A204.1 (cell line): Measurements from ENCODE around the gene LDLRAD3.

Source experiments
- FAIRE-seq: peaks from 2 replicates; lab custom pipeline; 2012; peaks lifted over from hg19 to GRCh38; lab: Jason Lieb, UNC

LDLRAD3 gene

DNA sequence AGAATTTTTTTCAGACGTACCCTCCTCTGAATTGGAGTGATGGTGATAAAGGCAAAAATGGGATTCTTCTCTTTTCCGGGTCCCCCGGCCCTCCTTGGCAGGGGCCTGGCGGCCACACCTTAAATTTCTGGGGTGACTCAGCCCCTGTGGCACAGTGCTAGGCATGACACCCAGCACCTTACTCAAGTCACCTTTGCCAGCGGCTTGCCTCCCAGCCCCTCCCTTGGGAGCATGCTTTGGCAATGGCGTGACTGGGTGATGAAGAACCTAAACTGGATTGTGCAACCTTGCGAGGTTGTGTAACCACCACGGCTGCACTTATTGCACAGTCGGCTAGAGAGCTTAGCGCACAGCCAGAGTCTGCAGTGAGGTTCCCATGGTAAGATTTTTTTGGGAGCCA, 16.2 kb upstream of the LDLRAD3 start:
- FAIRE-seq = no peak

DNA sequence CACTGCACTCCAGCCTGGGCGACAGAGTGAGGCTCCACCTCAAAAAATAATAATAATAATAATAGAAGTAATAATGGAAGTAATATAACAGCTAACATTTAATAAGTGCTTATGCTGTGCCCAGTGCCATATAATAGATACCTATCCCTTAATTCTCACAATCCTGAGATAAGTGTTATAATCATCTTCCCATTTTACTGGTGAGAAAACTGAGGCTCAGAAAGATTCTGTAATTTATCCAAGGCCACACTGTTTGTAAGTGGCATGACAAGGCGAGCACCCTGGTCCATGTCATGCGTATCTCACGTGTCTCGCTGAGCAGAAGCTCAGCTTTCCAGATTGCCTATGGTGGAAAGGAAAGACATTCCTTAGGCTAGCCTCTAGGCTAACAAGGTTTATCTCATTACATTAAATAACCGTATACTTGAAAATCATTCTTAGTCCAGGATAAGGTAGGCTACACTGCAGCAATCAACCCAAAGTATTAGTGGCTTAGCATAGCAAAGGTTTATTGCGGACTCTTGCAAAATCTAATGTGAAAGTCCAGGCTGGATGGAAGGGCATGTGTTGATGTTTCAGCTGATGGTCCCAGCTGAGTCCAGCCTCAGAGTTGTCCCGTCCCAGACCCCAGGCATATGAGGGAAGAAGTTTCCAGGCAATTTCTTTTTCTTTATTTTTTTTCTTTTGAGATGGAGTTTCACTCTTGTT, 15.0 kb upstream of the LDLRAD3 start:
- no peak for FAIRE-seq

- no peak for FAIRE-seq
Observed at GRCh38 chr11:35930466-35930865, 13.4 kb upstream of the LDLRAD3 start.

GRCh38 chr11:35932121-35932520, 11.7 kb upstream of the LDLRAD3 start:
- no peak for FAIRE-seq

DNA sequence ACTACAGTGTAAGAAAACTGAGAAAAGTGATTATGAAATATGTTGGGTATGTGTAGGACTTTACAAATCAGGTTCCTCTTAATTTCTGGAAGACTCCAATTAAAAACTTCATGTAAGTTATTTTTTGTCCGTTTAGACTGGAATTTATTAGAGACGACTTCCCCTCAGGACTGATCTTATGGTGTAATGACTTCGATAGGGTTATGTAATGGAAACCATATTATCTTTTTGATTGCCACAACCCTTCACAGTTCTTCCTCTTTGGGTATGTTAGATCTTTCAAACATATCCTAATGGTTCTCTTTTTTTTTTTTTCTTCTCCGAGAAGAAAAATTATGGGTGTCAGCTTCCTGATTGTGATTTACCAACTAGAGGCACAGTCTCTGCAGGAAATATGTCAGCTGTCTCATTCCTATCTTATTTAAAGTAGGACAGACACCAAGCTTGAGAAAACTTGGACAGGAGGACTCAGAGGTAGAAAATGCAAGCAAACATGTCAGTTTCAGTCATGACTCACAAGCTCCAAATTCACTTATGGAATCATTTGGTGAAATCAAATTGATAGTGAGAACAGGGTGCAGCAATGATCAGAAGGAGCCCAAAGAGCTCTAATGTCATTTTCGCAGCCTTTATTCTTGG, 11.1 kb upstream of the LDLRAD3 start:
- FAIRE-seq = no peak

DNA sequence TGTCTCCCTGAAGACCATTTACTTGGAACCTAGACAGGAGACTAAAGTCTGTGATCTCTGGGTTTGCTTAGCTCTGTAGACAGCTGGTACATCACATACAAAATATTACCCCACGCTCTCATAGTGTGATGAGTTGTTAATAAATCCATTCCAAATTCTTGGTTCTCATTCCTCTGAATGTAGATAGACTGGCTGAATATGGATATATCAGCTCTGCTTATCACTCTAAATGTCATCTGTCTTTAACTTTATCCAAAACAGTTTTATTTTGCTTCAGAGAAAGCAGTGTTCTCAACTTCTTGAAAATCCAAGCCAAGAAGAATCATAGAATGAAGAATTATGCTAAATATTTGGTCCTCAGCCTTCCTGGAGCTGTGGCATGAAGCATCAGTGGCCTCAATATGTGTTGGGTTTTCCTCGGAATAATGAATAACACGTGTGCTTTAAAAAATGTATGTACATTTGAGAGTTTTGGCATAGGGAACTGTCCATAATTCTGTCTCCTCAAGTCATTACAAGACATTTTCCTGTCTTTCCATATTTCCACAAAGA, 10.5 kb upstream of the LDLRAD3 start:
- no peak for FAIRE-seq

GRCh38 chr11:35934271-35934670, 9.6 kb upstream of the LDLRAD3 start:
- FAIRE-seq = no peak

DNA sequence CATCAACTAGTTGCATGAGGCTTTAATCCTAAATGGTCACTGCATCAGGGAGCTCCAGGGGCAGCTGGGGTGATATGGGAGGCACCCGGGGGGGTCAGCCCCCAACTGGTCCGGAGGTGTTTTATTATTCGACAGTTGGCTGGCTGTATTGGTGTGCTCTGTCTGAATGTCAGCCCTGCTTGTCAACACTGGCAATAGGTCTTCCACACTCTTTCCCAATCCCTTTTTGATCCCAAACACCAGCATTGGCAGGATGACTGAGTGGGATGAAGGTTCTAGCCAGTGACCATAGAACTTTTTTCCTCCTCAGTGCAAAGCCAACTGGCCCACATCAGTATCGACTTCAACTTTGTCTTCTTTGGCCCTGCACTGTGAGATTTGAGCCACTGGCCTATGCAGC, 8.9 kb upstream of the LDLRAD3 start:
- FAIRE-seq = no peak

DNA sequence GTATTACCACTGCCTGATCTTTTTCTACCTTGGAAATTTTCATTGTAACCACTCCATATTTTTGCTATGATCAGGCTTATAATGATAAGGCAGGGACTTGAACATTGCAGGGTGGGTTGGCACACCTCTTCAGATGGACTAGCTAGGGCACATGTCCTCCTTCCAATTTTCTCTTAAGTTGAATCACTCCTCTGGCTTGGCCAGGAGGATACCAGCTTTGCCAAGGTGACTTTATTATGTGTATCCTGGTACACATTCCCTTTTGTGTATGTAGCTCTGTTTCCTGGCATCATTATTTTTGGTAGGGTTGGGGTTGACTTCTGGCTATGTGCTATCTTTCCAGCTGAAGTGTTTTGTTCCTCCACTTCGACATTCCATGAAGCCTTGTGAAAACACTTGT, 8.5 kb upstream of the LDLRAD3 start:
- FAIRE-seq = no peak

GRCh38 chr11:35937111-35937510, 6.8 kb upstream of the LDLRAD3 start:
- FAIRE-seq = no peak

DNA sequence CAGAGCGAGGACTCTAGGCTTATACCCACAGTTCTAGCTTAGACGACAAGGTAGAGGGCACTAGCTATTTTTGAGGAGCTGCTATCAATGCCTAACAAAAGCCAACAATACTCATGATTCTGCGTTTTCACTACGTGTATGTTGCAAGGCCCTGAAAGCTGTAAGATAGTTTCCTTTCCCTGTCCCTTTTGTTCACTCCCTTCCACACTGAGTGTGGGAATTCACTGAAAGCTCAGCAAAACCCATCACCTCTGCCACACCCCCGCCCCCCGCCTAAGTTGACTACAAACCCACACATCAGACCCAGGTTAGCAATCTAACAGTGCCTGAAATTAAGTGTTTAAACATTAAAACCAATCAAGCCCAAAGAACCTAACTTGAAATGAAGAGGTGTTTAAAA, 6.2 kb upstream of the LDLRAD3 start:
- no peak for FAIRE-seq

- FAIRE-seq = no peak
Observed at GRCh38 chr11:35938231-35938630, 5.6 kb upstream of the LDLRAD3 start.

DNA sequence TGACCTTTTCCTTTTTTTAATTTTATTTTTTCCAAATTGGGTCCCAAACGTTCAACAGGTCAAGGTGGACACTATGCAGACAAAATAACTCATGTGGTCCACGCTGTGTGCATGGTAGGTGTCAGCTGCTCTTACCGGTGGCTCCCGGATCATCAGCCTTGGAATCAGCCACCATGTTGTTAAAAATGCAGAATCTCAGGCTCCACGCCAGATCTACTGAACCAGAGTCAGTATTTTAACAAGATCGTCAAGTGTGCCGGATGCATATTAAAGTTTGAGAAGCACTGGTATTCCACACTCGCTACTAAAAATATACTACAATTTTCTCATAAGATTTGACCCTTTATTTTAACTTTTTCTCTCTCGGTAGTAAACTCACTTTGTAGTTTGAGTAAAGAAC, 553 bp upstream of the LDLRAD3 start:
- no peak for FAIRE-seq

- no peak for FAIRE-seq
Observed at GRCh38 chr11:35944503-35945136, 758 bp downstream of the LDLRAD3 start.

GRCh38 chr11:35945137-35945518, 1.3 kb downstream of the LDLRAD3 start:
- no peak for FAIRE-seq

DNA sequence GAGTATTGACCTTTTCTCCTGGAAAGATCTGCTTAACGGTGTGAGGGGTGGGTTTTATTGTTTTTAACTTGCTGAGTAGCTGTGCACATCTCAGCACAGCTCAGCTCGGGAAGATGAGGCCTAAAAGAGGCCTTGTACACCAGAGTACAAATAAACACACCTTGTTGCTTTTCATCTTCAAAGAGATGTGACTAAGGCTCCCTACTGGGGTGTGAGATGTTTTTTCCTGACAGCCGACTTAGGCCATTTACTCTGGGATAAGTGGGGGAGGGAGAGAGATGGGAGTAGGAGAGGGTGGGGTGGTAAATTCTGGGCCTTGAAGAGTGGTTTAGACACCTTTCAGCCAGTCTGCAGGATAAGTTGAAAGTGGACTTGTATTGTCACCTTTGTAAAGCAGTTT, 2.9 kb downstream of the LDLRAD3 start:
- no peak for FAIRE-seq

- FAIRE-seq = no peak
Observed at GRCh38 chr11:35947437-35947836, 3.6 kb downstream of the LDLRAD3 start.

DNA sequence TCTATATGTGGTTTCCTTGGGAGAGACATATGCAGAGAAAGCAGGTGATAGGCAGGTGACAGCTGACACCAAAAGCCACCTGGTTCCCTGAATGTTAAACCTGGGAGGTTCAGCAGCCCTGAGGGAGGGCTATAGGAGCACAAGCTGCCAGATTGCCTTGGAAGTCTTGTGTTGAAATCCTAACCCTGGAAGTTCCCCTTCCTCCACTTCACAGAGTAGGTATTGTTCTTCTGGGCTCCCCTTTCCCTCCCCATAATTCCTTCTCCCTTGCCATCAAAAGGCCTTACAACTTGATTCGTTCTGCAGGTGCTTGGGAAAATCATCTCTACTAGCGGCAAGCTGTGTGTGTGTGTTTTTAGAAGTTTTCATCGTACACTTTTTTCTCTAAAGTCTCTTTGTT, 5.4 kb downstream of the LDLRAD3 start:
- FAIRE-seq = no peak

- no peak for FAIRE-seq
Observed at GRCh38 chr11:35950082-35950481, 6.2 kb downstream of the LDLRAD3 start.

GRCh38 chr11:35951680-35952079, 7.8 kb downstream of the LDLRAD3 start:
- no peak for FAIRE-seq

DNA sequence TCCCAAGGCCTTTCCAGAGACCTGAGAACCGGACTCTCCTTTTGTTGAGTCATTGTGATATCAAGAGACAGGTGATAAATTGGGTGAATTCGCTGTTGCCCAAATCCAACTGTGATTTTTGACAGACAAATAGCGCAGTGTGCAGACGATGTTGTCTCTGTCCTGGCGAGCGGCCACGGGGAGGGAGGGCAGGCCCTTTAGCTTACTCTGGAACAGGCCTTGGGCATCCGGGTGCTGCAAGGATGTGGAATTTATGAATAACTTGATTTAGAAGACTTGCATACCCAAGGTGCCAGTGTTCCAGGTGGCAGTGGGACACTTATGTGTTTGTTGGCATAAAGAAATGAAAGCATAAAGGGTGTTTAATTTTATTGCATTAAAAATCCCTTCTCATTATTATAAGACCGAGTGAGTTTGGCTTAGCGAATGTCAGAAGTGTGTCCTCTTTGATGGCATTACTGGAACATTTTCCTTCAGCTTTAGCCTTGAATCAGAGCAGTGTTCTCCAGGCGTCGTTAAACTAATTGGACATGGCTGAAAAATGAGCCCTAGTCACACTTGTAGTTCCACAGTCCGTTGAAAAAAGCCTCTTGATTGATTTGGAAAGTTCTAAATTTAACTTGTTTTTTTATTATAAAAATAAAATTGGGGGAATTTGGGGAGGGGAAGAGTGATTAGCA, 9.4 kb downstream of the LDLRAD3 start:
- FAIRE-seq = no peak

DNA sequence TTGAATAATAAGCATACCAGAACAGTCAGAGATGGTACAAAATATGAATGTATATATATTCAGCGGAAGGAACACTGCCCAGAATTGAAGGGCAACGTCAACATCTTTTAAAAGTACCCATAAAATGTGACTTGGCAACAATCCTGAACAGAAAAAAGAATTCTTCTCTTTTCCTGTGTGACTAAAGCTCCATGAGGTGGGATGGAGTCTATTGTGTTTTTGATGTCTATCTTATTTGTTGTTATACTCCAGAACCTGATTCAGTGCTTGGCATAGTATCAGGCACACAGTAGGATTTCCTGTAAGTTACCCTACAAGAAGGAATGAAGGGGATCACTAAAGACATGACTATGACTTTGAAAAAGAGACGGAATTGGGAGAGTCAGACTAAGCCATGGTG, 10.3 kb downstream of the LDLRAD3 start:
- FAIRE-seq = no peak

- FAIRE-seq = no peak
Observed at GRCh38 chr11:35955636-35956035, 11.8 kb downstream of the LDLRAD3 start.
